ENCODE data around the gene MBD3L4. TPM values are rescaled to one million over a fixed set of nuclear protein-coding genes. Genes with fewer than 3 reads are reported as not detected.
A peak's percentile ranks its signal among the peaks of the same experiment; 100 is the strongest.

The MBD3L4 gene
- total and polyA plus RNA-seq, 9 donors = not detected

- H3K27me3 ChIP-seq = no peaks in the 10 kb centered on the region
- TF ChIP-seq POLR2A (IDR thresholded peaks at IDR 0.05) (no peak), CTCF (IDR thresholded peaks at IDR 0.05) (no peak)
- no peak for DNase-seq
- H3K4me1 ChIP-seq (ENCODE audit: insufficient read depth) = peaks cover 2% of the 10 kb centered on the region
- peaks cover 6% of the 10 kb centered on the region for H3K36me3 ChIP-seq
- H3K9me3 ChIP-seq = peaks cover 0 to 48% of the 10 kb centered on the region in 2 donors
- H3K27ac ChIP-seq = no peak overlapping the region
- 96 to 98% (median 97%) methylated on average over 29 of the region's 29 CpGs for WGBS, 3 donors
- no peak overlapping the region for H3K4me3 ChIP-seq
- intact Hi-C loops (cut with DNase I) = no loop called here
Observed at GRCh38 chr19:7074705-7075282, 34.8 kb upstream of the MBD3L4 start.

- WGBS, 3 donors = 92 to 94% (median 94%) methylated on average over 6 of the region's 6 CpGs
Observed at GRCh38 chr19:7072541-7072940, 32.6 kb upstream of the MBD3L4 start.

GRCh38 chr19:7069904-7070226 is 29.9 kb upstream of the MBD3L4 start:
- Histone ChIP-seq H3K4me1 (ENCODE audit: insufficient read depth) (peaks cover 2% of the 10 kb centered on the region), H3K9me3 (peaks cover 0 to 4% of the 10 kb centered on the region in 2 donors), H3K27ac (peak overlapping the region in 1 of 2 donors; percentile 58), H3K27me3 (no peaks in the 10 kb centered on the region), H3K4me3 (peak overlapping the region; percentile 85), H3K36me3 (no peaks in the 10 kb centered on the region)
- TF ChIP-seq POLR2A (IDR thresholded peaks at IDR 0.05) = no peak
- TF ChIP-seq CTCF (IDR thresholded peaks at IDR 0.05) = no peak
- no peak for TF ChIP-seq EP300 (IDR thresholded peaks at IDR 0.05)
- intact Hi-C loops (cut with DNase I) = no loop called here
- 0 to 2% (median 1%) methylated on average over 12 of the region's 12 CpGs for WGBS, 3 donors
- no peak for DNase-seq

More at GRCh38 chr19:7072541-7072940, 32.6 kb upstream of the MBD3L4 start:
- Histone ChIP-seq H3K27ac (no peak overlapping the region), H3K9me3 (peaks cover 0 to 30% of the 10 kb centered on the region in 2 donors), H3K4me1 (ENCODE audit: insufficient read depth) (peaks cover 2% of the 10 kb centered on the region), H3K4me3 (no peak overlapping the region), H3K27me3 (no peaks in the 10 kb centered on the region), H3K36me3 (peaks cover 6% of the 10 kb centered on the region)
- TF ChIP-seq CTCF (IDR thresholded peaks at IDR 0.05) (no peak), POLR2A (IDR thresholded peaks at IDR 0.05) (no peak), EP300 (IDR thresholded peaks at IDR 0.05) (no peak)
- no peak for DNase-seq
- intact Hi-C loops (cut with DNase I) = no loop called here

- WGBS, 3 donors = 1% methylated on average over 38 to 56 of the region's 56 CpGs
Observed at GRCh38 chr19:7069042-7069903, 29.3 kb upstream of the MBD3L4 start, which contains the start of gene ZNF557. ZNF557 (plus strand) TSS chr19:7069703; CDS start chr19:7075075, 5,372 bp downstream.

More at GRCh38 chr19:7069042-7069903, 29.3 kb upstream of the MBD3L4 start, which contains the start of gene ZNF557:
- intact Hi-C loops (cut with DNase I) = no loop called here
- Histone ChIP-seq H3K27ac (peak within 1 kb of the TSS in 1 of 2 donors; percentile 58), H3K9me3 (no peaks in the 10 kb centered on the region), H3K4me3 (peak within 1 kb of the TSS; percentile 85), H3K27me3 (no peaks in the 10 kb centered on the region), H3K36me3 (no peaks in the 10 kb centered on the region), H3K4me1 (ENCODE audit: insufficient read depth) (peaks cover 2% of the 10 kb centered on the region)
- peak; percentile 98 to 99 (median 99) for DNase-seq
- TF ChIP-seq EP300 (IDR thresholded peaks at IDR 0.05) (no peak), POLR2A (IDR thresholded peaks at IDR 0.05) (peak; percentile 52)
